NT2/D1 (cell line): ENCODE measurements around the gene CDC6.

ENCODE experiments used
- SUZ12 ChIP-seq: IDR thresholded peaks from 2 replicates; pipeline ENCODE4 v1.6.1; 2011; ENCODE audit not compliant: insufficient read length, insufficient read depth; ENCODE audit errors: extremely low read depth
- YY1 ChIP-seq: IDR thresholded peaks from 2 replicates; pipeline ENCODE4 v1.6.1; 2011; ENCODE audit not compliant: insufficient read length, insufficient read depth
- ZNF274 ChIP-seq: IDR thresholded peaks from 2 replicates; pipeline ENCODE4 v1.6.1; 2011; ENCODE audit warnings: mild to moderate bottlenecking, low read depth, low read length

- TF ChIP-seq ZNF274 (no peak), YY1 (no peak), SUZ12 (no peak)
Measured at GRCh38 chr17:40287494-40288369, at the start of gene CDC6.
